ENCODE measurements around the gene BBOX1.

- TF ChIP-seq CTCF (conservative IDR thresholded peaks at IDR 0.05): no peak
- TF ChIP-seq EZH2 (IDR thresholded peaks at IDR 0.05; ENCODE audit: low read depth): no peak
These were observed 125.5 kb downstream of the BBOX1 start for GRCh38 chr11:27166130-27166529.
